GM12891 (cell line): ENCODE results near the gene ZNF805.
A peak's percentile ranks its signal among the peaks of the same experiment; 100 is the strongest.

Source experiments
- POLR2A ChIP-seq: IDR thresholded peaks from 2 replicates; pipeline ENCODE4 v1.6.1; 2011; ENCODE audit warnings: low read depth, low read length, control low read depth
- POLR2AphosphoS5 ChIP-seq: IDR thresholded peaks from 2 replicates; pipeline ENCODE4 v1.6.1; 2011; ENCODE audit warnings: low read depth, low read length, control low read depth
- POU2F2 ChIP-seq: IDR thresholded peaks from 2 replicates; pipeline ENCODE4 v1.6.1; 2011; ENCODE audit warnings: low read depth, mild to moderate bottlenecking, control low read depth, low read length, moderate library complexity
- SPI1 ChIP-seq: IDR thresholded peaks from 2 replicates; pipeline ENCODE4 v1.6.1; 2011; ENCODE audit warnings: low read depth, low read length, control low read depth
- TAF1 ChIP-seq: IDR thresholded peaks from 2 replicates; pipeline ENCODE4 v1.6.1; 2011; ENCODE audit warnings: low read depth, low read length, control low read depth

GRCh38 chr19:57269515-57270250, 29.3 kb downstream of the ZNF805 start:
- TF ChIP-seq POLR2AphosphoS5: no peak
- no peak for TF ChIP-seq POLR2A
- no peak for TF ChIP-seq TAF1
- peak; percentile 18; the same call in 1 of the 2 replicates for TF ChIP-seq POU2F2
- TF ChIP-seq SPI1: no peak
